22Rv1 (cell line): Measurements from ENCODE around the gene ASCC2.

ENCODE experiments used
- CTCF ChIP-seq: fragments of 450-650 bp; IDR thresholded peaks from 2 replicates; pipeline ENCODE4 v1.5.1; 2017; ENCODE audit warnings: mild to moderate bottlenecking
- ZFX ChIP-seq: fragments of 450-650 bp; IDR thresholded peaks from 2 replicates; pipeline ENCODE4 v1.6.1; 2017; ENCODE audit warnings: antibody characterized with exemption, borderline replicate concordance

- no peak for TF ChIP-seq CTCF
- TF ChIP-seq ZFX: no peak
Observed at GRCh38 chr22:29819501-29819900, 18.6 kb downstream of the ASCC2 start.
